ENCODE data around the gene LYPLA2.
"Not testable (repeated sequence)": the region's sequence is repeated elsewhere in the genome, so short reads cannot be mapped to it uniquely, and the experiment has no call there.

LYPLA2 gene

GRCh38 chr1:23793861-23794731 is 3.2 kb downstream of the LYPLA2 start:
- no peak for DNase-seq (ENCODE audit: low spot score in 2 of 2)
- H3K9me3 Mint-ChIP-seq, result no peaks in the 10 kb centered on the region
- peak overlapping the region; percentile 97 for H3K27ac Mint-ChIP-seq

GRCh38 chr1:23794732-23795182 is 3.8 kb downstream of the LYPLA2 start:
- Mint-ChIP-seq H3K4me1 (peaks cover 52% of the 10 kb centered on the region), H3K36me3 (peaks cover 88% of the 10 kb centered on the region), H3K27ac (peak overlapping the region; percentile 45)
- H3K4me3 Mint-ChIP-seq; H3K9me3 Mint-ChIP-seq; DNase-seq (ENCODE audit: low spot score in 2 of 2); ATAC-seq: not testable (repeated sequence)

More at GRCh38 chr1:23793861-23794731, 3.2 kb downstream of the LYPLA2 start:
- H3K4me3 Mint-ChIP-seq, result no peak overlapping the region
- peaks cover 46% of the 10 kb centered on the region for H3K4me1 Mint-ChIP-seq
- ATAC-seq, result no peak
- H3K36me3 Mint-ChIP-seq, result peaks cover 86% of the 10 kb centered on the region

DNA sequence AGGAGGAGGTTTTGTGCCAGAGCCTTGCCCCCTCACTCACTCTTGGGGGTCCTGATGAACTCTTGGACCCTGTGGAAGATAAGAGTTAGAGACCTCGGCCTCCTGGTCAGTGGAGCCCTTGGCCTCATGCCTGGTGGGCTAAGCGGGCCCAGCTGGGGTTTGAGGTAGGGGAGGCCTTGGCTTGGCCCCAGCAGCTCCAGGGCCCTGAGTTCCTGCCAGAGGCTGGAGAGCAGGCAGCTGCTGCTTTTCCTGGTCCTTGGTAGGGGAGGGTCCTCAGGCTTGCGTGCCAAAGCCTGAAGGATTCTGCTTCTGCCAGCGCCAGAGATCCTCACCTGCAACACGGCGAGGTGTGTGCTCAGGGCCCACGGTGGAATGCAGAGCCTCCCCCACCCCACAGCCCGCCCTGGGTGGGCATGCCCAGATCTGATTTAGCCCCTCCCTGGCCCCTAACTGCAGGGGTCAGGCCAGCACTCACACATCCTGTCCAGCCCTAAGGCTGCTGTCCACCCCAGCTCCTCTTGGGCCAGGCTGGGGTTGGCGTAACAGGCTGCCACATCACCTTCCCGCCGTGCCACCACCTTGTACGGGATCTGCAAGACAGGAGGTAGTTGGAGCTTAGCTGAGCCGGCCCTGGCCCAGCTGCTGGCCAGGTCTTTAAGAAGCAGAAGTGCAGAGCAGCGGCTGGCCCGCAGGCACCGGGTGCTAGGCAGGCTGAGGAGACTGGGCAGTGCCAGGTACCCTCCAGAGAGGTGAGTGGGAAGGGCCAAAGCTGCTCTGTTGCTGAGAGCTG is 4.9 kb downstream of the LYPLA2 start:
- DNase-seq (ENCODE audit: low spot score in 2 of 2) (no peak), ATAC-seq (no peak)
- H3K9me3 Mint-ChIP-seq, result no peaks in the 10 kb centered on the region
- peaks cover 84% of the 10 kb centered on the region for H3K36me3 Mint-ChIP-seq
- H3K27ac Mint-ChIP-seq, result peak overlapping the region; percentile 56
- H3K4me3 Mint-ChIP-seq, result no peak overlapping the region
- peaks cover 47% of the 10 kb centered on the region for H3K4me1 Mint-ChIP-seq

DNA sequence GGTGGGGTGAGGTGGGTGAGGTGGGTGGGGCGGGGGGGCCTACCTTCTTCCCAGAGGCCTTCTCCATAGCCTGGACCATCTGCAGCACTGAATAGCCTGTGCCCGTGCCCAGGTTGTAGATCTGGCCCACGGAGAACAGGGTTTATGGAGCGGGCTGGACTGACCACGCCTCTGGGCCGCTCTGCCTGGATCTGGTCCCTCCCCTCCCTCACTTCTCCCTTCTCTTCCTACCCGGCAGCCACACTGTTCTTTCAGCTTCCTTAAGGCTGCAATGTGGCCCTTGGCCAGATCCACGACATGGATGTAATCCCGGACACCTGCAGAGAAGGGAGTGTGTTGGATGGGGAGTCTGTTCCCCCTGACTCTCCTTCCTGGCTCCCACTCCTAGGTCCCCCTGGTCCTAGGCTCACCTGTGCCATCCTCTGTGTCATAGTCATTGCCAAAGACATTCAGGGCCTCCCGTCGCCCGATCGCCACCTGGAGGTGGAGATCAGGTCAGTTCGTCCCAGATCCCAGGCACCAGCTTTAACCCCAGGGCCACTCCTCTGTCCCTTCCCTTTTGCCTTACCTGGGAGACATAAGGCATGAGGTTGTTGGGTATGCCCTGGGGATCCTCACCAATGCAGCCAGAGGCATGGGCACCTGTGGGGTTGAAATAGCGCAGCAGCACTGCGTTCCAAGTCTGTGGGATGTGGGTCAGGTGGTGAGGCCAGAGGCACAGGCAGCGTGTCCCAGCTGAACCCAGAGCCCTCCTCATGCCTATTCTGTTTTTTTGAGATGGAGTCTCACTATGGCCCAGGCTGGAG is 5.7 kb downstream of the LYPLA2 start:
- H3K4me3 Mint-ChIP-seq, result no peak overlapping the region
- H3K27ac Mint-ChIP-seq, result peak overlapping the region; percentile 56
- DNase-seq (ENCODE audit: low spot score in 2 of 2) (no peak), ATAC-seq (no peak)
- peaks cover 39% of the 10 kb centered on the region for H3K4me1 Mint-ChIP-seq
- peaks cover 76% of the 10 kb centered on the region for H3K36me3 Mint-ChIP-seq
- H3K9me3 Mint-ChIP-seq, result no peaks in the 10 kb centered on the region

DNA sequence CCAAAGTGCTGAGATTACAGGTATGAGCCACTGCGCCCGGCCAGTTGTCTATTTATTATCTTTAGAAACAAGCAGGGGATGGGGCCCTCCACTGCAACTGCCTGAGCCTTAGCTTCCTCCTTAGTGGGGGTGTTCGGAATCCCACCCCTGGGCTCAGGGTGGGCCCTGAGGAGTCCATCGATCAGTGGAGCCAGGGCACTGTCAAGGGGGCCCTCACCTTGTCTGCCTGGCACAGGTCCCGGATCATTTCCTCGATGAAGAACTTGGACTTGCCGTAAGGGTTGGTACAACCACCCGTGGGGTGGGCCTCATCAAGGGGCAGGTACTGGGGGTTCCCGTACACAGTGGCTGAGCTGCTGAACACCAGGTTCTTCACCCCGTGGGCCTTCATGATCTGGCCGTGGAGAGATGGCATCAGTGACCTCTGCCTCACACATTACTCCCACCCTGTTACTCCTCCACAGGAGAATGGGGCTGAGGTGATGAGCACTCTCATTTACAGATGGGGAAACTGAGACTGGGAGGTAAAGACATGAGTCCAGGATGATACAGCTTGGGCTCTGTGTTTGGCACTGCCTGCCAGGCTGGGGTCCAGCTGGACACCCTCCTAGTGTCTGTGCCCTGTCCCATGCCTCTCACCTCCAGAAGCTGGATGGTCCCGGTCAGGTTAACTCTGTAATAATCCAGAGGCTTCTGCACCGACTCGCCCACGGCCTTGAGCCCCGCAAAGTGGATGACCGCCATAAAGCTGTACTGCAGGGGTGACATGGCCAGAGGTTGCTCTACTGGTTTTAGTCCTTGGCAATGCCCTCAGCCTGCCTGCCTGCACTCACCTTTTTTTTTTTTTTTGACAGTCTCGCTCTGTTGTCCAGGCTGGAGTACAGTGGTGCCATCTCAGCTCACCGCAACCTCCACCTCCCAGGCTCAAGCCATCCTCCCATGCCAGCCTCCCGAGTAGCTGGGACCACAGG is 6.8 kb downstream of the LYPLA2 start:
- ATAC-seq, result no peak
- Mint-ChIP-seq H3K9me3 (no peaks in the 10 kb centered on the region), H3K4me3 (no peak overlapping the region), H3K4me1 (peaks cover 28% of the 10 kb centered on the region), H3K27ac (no peak overlapping the region), H3K36me3 (peaks cover 67% of the 10 kb centered on the region)
- DNase-seq (ENCODE audit: low spot score in 2 of 2), result no peak

DNA sequence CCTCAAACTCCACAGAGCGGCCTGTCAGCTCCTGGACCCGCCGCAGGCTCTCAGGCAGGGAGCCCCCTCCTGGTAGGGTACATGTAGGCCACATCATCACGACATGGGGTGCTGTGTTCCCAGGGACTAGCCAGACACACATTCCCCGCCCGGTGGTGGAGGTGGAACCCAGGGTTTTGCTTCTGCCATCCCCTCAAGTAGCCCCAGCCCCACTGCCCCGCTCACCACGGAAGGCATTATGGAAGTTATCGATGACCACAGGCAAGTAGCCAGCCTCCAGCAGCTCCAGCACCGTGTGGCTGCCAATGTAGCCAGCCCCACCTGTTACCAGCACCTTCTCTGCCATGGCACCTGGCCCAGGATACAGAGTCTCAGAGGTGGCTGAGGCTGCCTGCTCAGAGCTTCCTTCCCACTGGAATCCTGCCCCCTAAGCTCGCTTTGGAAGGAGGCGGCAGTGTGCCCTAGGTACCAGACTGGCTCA is 7.8 kb downstream of the LYPLA2 start:
- ATAC-seq, result no peak
- DNase-seq (ENCODE audit: low spot score in 2 of 2), result no peak
- H3K36me3 Mint-ChIP-seq, result peaks cover 60% of the 10 kb centered on the region
- H3K4me3 Mint-ChIP-seq, result peak overlapping the region; percentile 90
- H3K4me1 Mint-ChIP-seq, result peaks cover 19% of the 10 kb centered on the region
- no peaks in the 10 kb centered on the region for H3K9me3 Mint-ChIP-seq
- H3K27ac Mint-ChIP-seq, result peak overlapping the region; percentile 95

DNA sequence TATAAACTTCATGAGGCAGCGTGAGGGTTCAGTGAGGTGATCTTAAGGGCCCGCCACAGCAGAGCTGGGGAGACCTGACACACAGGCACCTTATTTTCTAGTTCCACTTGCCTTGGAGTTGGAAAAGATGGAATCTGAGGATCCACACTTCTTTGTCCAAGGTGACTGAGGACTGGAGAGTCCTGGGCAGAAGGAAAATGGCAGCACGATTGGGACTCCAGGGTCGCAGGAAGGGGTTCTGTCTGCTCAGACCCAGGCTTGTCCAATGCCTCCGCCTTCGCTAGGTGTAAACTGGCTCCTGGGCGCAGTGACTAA is 8.3 kb downstream of the LYPLA2 start:
- DNase-seq (ENCODE audit: low spot score in 2 of 2) (no peak), ATAC-seq (no peak)
- H3K4me3 Mint-ChIP-seq, result peak overlapping the region; percentile 90
- peak overlapping the region; percentile 95 for H3K27ac Mint-ChIP-seq
- H3K36me3 Mint-ChIP-seq, result peaks cover 58% of the 10 kb centered on the region
- H3K4me1 Mint-ChIP-seq, result peaks cover 19% of the 10 kb centered on the region
- H3K9me3 Mint-ChIP-seq, result no peaks in the 10 kb centered on the region

DNA sequence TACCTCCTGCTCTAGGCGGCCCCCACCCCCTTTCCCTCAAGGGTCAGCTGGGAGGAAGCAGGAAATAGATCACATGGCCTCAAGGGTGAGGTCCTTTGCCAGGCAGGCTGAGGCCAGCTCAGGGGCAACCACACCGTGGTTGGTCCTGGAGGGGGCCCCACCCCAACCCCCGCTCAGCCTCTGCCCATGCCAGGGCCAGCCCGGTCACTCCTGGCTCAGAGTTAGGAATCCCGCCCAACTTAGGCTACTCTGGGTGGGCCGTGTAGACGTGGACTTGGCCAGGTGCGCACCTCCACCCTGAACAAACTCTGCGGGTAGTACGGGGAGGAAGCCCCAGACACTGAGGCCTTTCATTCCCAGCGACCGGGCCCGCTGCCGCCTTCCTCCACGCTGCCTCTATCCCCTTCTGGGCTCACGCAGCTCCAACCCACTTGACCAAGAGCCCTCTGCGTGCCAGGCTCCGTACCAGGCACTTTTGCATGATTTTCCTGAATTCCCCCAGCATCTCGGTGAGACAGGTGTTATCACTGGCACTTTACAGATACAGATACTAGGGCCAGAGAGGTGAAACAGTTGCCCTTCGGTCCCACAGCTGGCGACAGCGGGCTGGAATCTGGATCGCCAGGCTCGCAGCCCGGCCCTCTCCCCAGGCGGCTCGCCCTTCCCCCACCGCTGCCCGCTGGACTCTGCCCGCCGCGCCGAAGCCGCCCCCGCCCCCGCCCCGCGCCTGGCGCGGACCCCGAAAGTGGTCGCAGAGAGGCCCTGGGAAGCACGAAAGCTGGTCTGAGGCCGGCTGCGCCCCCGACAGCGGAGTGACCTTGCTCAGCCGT is 8.8 kb downstream of the LYPLA2 start:
- ATAC-seq (peak; percentile 56), DNase-seq (ENCODE audit: low spot score in 2 of 2) (peak; percentile 34 to 73)
- Mint-ChIP-seq H3K4me3 (peak overlapping the region; percentile 90), H3K9me3 (no peaks in the 10 kb centered on the region), H3K27ac (peak overlapping the region; percentile 95), H3K4me1 (peaks cover 19% of the 10 kb centered on the region), H3K36me3 (peaks cover 53% of the 10 kb centered on the region)

DNA sequence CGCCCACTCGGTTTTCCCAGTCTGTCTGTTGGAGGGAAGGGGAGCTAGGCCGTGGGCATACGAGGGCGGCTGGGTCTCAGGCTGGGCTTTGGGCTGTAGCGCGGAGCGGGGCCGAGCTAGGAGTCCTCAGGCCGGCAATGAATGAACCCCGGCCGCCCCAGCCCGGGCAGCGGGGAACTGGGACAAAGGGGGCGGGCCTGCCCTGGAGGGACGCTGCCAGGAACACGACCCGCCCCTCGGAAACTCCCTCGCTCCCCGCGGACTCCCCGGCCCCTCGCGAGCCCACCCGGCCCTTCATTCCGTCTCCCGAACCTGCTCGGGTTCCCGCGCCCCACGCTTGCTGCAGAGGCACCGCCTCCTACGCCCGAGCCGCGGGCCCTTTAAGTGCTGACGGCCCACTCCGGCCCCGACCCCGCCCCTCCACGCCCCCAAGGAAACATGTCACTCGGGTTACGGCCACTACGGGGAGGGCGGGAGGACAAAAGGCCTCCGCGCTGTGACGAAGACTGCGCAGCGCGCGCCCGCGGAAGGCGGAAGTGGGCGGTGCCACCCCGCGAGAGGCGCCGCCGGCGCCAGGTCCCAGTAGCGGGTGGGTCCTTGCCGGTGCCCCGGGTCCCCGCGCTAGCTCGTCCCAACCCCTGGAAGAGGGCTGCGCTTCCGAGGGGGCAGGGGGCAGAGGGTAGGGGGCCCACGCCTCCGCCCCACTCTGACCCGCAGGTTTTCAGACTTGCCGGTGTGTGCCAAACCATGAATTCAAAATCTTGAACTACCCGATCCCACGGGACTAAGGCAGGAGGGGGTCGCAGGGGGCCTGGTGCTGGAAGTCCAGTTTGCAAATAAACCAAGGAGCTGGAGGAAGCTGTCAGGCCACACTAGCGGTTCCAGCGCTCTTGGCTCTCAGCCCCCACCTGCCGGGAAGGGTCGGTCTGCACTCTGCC is 9.7 kb downstream of the LYPLA2 start, which contains the start of gene GALE:
Gene GALE (minus strand): TSS at position 355 of the 938 bp plus-strand sequence. CDS start 1,747 bp downstream, outside the sequence.
- peaks cover 19% of the 10 kb centered on the region for H3K4me1 Mint-ChIP-seq
- no peaks in the 10 kb centered on the region for H3K9me3 Mint-ChIP-seq
- peak; percentile 87 to 93 for DNase-seq (ENCODE audit: low spot score in 2 of 2)
- H3K36me3 Mint-ChIP-seq, result peaks cover 44% of the 10 kb centered on the region
- H3K4me3 Mint-ChIP-seq, result peak within 1 kb of the TSS; percentile 90
- ATAC-seq, result peak; percentile 92
- H3K27ac Mint-ChIP-seq, result peak within 1 kb of the TSS; percentile 95

DNA sequence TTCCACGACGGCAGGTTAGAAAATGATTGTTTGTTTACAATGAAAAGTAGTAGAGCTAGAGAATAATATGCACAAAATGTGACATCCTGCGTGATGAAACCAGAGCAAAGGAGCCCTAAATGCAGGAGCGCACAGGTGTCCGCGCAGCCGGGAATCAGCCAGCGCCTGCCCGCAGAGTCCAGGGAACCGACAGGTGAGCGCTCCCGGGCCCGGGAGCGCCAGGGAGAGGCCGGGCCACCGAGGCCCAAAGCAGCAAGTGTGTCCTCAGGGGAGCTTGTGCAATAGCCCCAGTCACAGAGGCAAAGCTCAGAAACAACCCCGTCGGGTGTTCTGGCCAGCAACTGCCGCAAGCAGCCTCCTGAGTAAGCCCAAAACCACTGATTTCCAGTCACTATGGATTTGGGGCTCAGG is 10.4 kb downstream of the LYPLA2 start:
- Mint-ChIP-seq H3K9me3 (no peaks in the 10 kb centered on the region), H3K36me3 (peaks cover 38% of the 10 kb centered on the region), H3K4me3 (peak overlapping the region; percentile 90), H3K4me1 (peaks cover 19% of the 10 kb centered on the region), H3K27ac (peak overlapping the region; percentile 95)
- ATAC-seq, result no peak
- DNase-seq (ENCODE audit: low spot score in 2 of 2), result no peak

DNA sequence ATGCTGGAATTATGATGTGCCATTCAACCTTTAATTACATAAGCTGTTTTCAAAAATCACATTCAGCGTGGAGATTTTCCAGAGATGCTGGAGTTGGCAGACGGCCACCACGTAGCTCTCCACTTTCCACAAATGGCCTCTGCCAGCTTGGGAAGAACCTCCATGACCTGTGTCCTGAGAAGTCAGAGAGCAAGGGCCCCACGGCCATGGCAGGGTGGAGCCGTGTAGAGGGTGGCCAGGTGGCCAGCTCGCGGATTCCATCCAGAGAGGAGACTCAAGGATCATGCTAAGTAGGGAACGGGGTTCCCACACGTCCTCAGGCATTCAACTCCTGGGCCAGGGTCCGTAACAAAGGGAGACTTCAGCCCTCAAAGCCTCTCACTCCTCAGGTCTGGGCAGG is 10.9 kb downstream of the LYPLA2 start:
- H3K9me3 Mint-ChIP-seq, result no peaks in the 10 kb centered on the region
- DNase-seq (ENCODE audit: low spot score in 2 of 2), result no peak
- peaks cover 15% of the 10 kb centered on the region for H3K4me1 Mint-ChIP-seq
- peaks cover 37% of the 10 kb centered on the region for H3K36me3 Mint-ChIP-seq
- peak overlapping the region; percentile 23 for H3K27ac Mint-ChIP-seq
- ATAC-seq, result no peak
- peak overlapping the region; percentile 90 for H3K4me3 Mint-ChIP-seq

GRCh38 chr1:23802809-23803342 is 11.9 kb downstream of the LYPLA2 start:
- not testable (repeated sequence) for ATAC-seq; H3K9me3 Mint-ChIP-seq; H3K4me3 Mint-ChIP-seq; DNase-seq (ENCODE audit: low spot score in 2 of 2)
- Mint-ChIP-seq H3K27ac (peak overlapping the region; percentile 55), H3K4me1 (peaks cover 18% of the 10 kb centered on the region), H3K36me3 (peaks cover 33% of the 10 kb centered on the region)
